HEK293 (cell line): ENCODE results near the gene C3AR1.
A peak's percentile ranks its signal among the peaks of the same experiment; 100 is the strongest.
"Not testable (repeated sequence)": the region's sequence is repeated elsewhere in the genome, so short reads cannot be mapped to it uniquely, and the experiment has no call there.

ENCODE experiments used
- CTCF ChIA-PET: fragments of 350-600 bp; formaldehyde crosslinking; extraction: SDS; loops from one replicate; lab custom pipeline; 2021; ENCODE audit warnings: antibody characterized with exemption; lab: Yijun Ruan, JAX
- POLR2A ChIA-PET: fragments of 300-600 bp; formaldehyde crosslinking; extraction: SDS; loops from one replicate; lab custom pipeline; 2020; ENCODE audit warnings: antibody characterized with exemption, inconsistent platforms; lab: Yijun Ruan, JAX
- H3K27ac ChIP-seq: fragments of 200-500 bp; sonication (Bioruptor generic); 2 replicates; pipeline ENCODE4 v1.5.1; 2014; ENCODE audit warnings: low read depth, low read length, control low read depth, inconsistent platforms; ENCODE audit errors: extremely low read depth
- H3K36me3 ChIP-seq, 2 experiments: fragments of 200-500 bp in 1 of 2; sonication (Bioruptor generic) in 1 of 2; 1 replicate in 1 of 2; 2 replicates in 1 of 2; pipeline ENCODE4 v1.5.1; 2014 to 2017; ENCODE audit warnings: inconsistent platforms in 2 of 2, low read length in 2 of 2; ENCODE audit not compliant: control insufficient read depth in 2 of 2, insufficient read depth in 1 of 2
- H3K4me1 ChIP-seq: fragments of 200-500 bp; sonication (Bioruptor generic); 2 replicates; pipeline ENCODE4 v1.5.1; 2014; ENCODE audit warnings: mild to moderate bottlenecking, low read length, inconsistent platforms; ENCODE audit not compliant: control insufficient read depth, insufficient read depth
- H3K4me3 ChIP-seq: 2 replicates; pipeline ENCODE4 v1.5.1; 2011; ENCODE audit warnings: low read depth, mild to moderate bottlenecking, control low read depth, low read length, moderate library complexity
- H3K9me3 ChIP-seq: fragments of 200-500 bp; sonication (Bioruptor generic); 2 replicates; pipeline ENCODE4 v1.5.1; 2014; ENCODE audit warnings: low read depth, low read length, inconsistent platforms; ENCODE audit not compliant: control insufficient read depth, insufficient read depth
- FEZF1 ChIP-seq: fragments of 450-650 bp; formaldehyde crosslinking; IDR thresholded peaks from 2 replicates; pipeline ENCODE4 v1.5.1; 2016; ENCODE audit warnings: missing biosample characterization, missing genetic modification characterization
- MYNN ChIP-seq: fragments of 450-650 bp; formaldehyde crosslinking; IDR thresholded peaks from 2 replicates; pipeline ENCODE4 v1.5.1; 2016; ENCODE audit warnings: missing biosample characterization, missing genetic modification characterization, borderline replicate concordance
- WT1 ChIP-seq: fragments of 450-650 bp; formaldehyde crosslinking; IDR thresholded peaks from 2 replicates; pipeline ENCODE4 v1.5.1; 2016; ENCODE audit warnings: missing biosample characterization, missing genetic modification characterization
- YY1 ChIP-seq: fragments of 450-650 bp; formaldehyde crosslinking; IDR thresholded peaks from 2 replicates; pipeline ENCODE4 v1.5.1; 2018; ENCODE audit warnings: missing biosample characterization, missing genetic modification characterization
- YY2 ChIP-seq: fragments of 450-650 bp; formaldehyde crosslinking; IDR thresholded peaks from 2 replicates; pipeline ENCODE4 v1.5.1; 2016; ENCODE audit warnings: missing biosample characterization, missing genetic modification characterization
- ZBTB1 ChIP-seq: fragments of 450-650 bp; formaldehyde crosslinking; IDR thresholded peaks from 2 replicates; pipeline ENCODE4 v1.5.1; 2016; ENCODE audit warnings: missing biosample characterization, missing genetic modification characterization
- ZFHX2 ChIP-seq: fragments of 450-650 bp; formaldehyde crosslinking; conservative IDR thresholded peaks from 2 replicates; pipeline ENCODE4 v1.5.1; 2016; ENCODE audit warnings: missing biosample characterization, missing genetic modification characterization
- ZFP37 ChIP-seq: fragments of 450-650 bp; formaldehyde crosslinking; IDR thresholded peaks from 2 replicates; pipeline ENCODE4 v1.5.1; 2016; ENCODE audit warnings: missing biosample characterization, missing genetic modification characterization
- ZNF121 ChIP-seq: fragments of 450-650 bp; formaldehyde crosslinking; IDR thresholded peaks from 2 replicates; pipeline ENCODE4 v1.5.1; 2016; ENCODE audit warnings: missing biosample characterization, missing genetic modification characterization
- ZNF16 ChIP-seq: fragments of 450-650 bp; formaldehyde crosslinking; IDR thresholded peaks from 2 replicates; pipeline ENCODE4 v1.5.1; 2016; ENCODE audit warnings: low read depth, missing biosample characterization, missing genetic modification characterization
- ZNF169 ChIP-seq: fragments of 450-650 bp; formaldehyde crosslinking; IDR thresholded peaks from 2 replicates; pipeline ENCODE4 v1.5.1; 2016; ENCODE audit warnings: missing biosample characterization, missing genetic modification characterization
- ZNF223 ChIP-seq: fragments of 450-650 bp; formaldehyde crosslinking; IDR thresholded peaks from 2 replicates; pipeline ENCODE4 v1.5.1; 2016; ENCODE audit warnings: missing biosample characterization, missing genetic modification characterization
- ZNF23 ChIP-seq: fragments of 450-650 bp; formaldehyde crosslinking; IDR thresholded peaks from 2 replicates; pipeline ENCODE4 v1.5.1; 2016; ENCODE audit warnings: missing biosample characterization, missing genetic modification characterization, borderline replicate concordance
- ZNF302 ChIP-seq: fragments of 450-650 bp; formaldehyde crosslinking; IDR thresholded peaks from 2 replicates; pipeline ENCODE4 v1.5.1; 2016; ENCODE audit warnings: missing biosample characterization, missing genetic modification characterization, low read depth
- ZNF558 ChIP-seq: fragments of 450-650 bp; formaldehyde crosslinking; IDR thresholded peaks from 2 replicates; pipeline ENCODE4 v1.5.1; 2016; ENCODE audit warnings: missing biosample characterization, missing genetic modification characterization
- ZNF670 ChIP-seq: fragments of 450-650 bp; formaldehyde crosslinking; IDR thresholded peaks from 2 replicates; pipeline ENCODE4 v1.5.1; 2016; ENCODE audit warnings: missing biosample characterization, missing genetic modification characterization, low read depth
- ZNF704 ChIP-seq: fragments of 450-650 bp; formaldehyde crosslinking; IDR thresholded peaks from 2 replicates; pipeline ENCODE4 v1.5.1; 2016; ENCODE audit warnings: missing biosample characterization, missing genetic modification characterization
- ZNF707 ChIP-seq: fragments of 450-650 bp; formaldehyde crosslinking; IDR thresholded peaks from 2 replicates; pipeline ENCODE4 v1.5.1; 2016; ENCODE audit warnings: missing biosample characterization, missing genetic modification characterization
- ZSCAN18 ChIP-seq: fragments of 450-650 bp; formaldehyde crosslinking; IDR thresholded peaks from 2 replicates; pipeline ENCODE4 v1.5.1; 2016; ENCODE audit warnings: missing biosample characterization, missing genetic modification characterization
- ZSCAN30 ChIP-seq: fragments of 450-650 bp; IDR thresholded peaks from 2 replicates; pipeline ENCODE4 v1.5.1; 2018; ENCODE audit warnings: missing biosample characterization, mild to moderate bottlenecking, missing genetic modification characterization, moderate library complexity

The C3AR1 gene

GRCh38 chr12:8071820-8072219 lies 5.7 kb upstream of the C3AR1 start:
- POLR2A ChIA-PET = interaction anchor here (0.6 kb wide), 1 partner anchor 187 kb away, joined by 6 read pairs; no protein-coding TSS in a partner anchor
- TF ChIP-seq ZNF121 (tag by site-specific recombination) = peak; percentile 83
- TF ChIP-seq, all 188 proteins: peak for 1; not testable (repeated sequence) for 187
- not testable (repeated sequence) for H3K9me3 ChIP-seq, H3K4me3 ChIP-seq, H3K27ac ChIP-seq, H3K36me3 ChIP-seq, H3K4me1 ChIP-seq
- CTCF ChIA-PET = interaction anchor here (0.6 to 0.7 kb wide), 2 partner anchors 37 to 86 kb away, joined by 3 to 5 read pairs; no protein-coding TSS in a partner anchor

GRCh38 chr12:8069582-8069981 lies 3.4 kb upstream of the C3AR1 start:
- Histone ChIP-seq H3K27ac (no peak overlapping the region), H3K4me3 (no peak overlapping the region), H3K4me1 (no peaks in the 10 kb centered on the region), H3K9me3 (no peaks in the 10 kb centered on the region), H3K36me3 (no peaks in the 10 kb centered on the region)
- TF ChIP-seq ZSCAN18 (no peak), ZFP37 (no peak), FEZF1 (tag by site-specific recombination) (no peak), ZNF121 (tag by site-specific recombination) (no peak), ZNF169 (tag by site-specific recombination) (no peak), ZNF223 (tag by site-specific recombination) (no peak), ZNF16 (tag by site-specific recombination) (no peak), YY2 (tag by site-specific recombination) (no peak), ZBTB1 (tag by site-specific recombination) (no peak), ZNF707 (tag by site-specific recombination) (no peak), WT1 (no peak), ZFHX2 (no peak), ZNF23 (no peak)
- POLR2A ChIA-PET = no interaction called here
- CTCF ChIA-PET = interaction anchor here (0.6 to 1.9 kb wide), 4 partner anchors 9 to 169 kb away, joined by 3 to 9 read pairs (median 6); no protein-coding TSS in a partner anchor

GRCh38 chr12:8064131-8064530 lies 2.0 kb downstream of the C3AR1 start:
- POLR2A ChIA-PET = no interaction called here
- TF ChIP-seq ZNF302 = no peak
- no peak for TF ChIP-seq ZNF704 (tag by site-specific recombination)
- no peak for TF ChIP-seq ZSCAN30
- TF ChIP-seq ZNF558 (tag by site-specific recombination) = no peak
- no peak for TF ChIP-seq YY1
- TF ChIP-seq ZNF670 (tag by site-specific recombination) = no peak
- no peak for TF ChIP-seq MYNN (tag by site-specific recombination)
- CTCF ChIA-PET = no interaction called here

More at GRCh38 chr12:8064131-8064530, 2.0 kb downstream of the C3AR1 start:
- no peak overlapping the region for H3K4me3 ChIP-seq
- no peaks in the 10 kb centered on the region for H3K9me3 ChIP-seq
- no peak overlapping the region for H3K27ac ChIP-seq
- no peaks in the 10 kb centered on the region for H3K36me3 ChIP-seq
- no peaks in the 10 kb centered on the region for H3K4me1 ChIP-seq
